H9 (cell line): ENCODE results near the gene TCF25. TPM values are rescaled to one million over a fixed set of nuclear protein-coding genes. Genes with fewer than 3 reads are reported as not detected.

Source experiments
- DNase-seq: peaks from one replicate; pipeline ENCODE4 v3.0.0-alpha.2; 2017
- H2AFZ ChIP-seq: one replicate; pipeline ENCODE4 v1.6.1; 2013; ENCODE audit warnings: mild to moderate bottlenecking, low read length, control low read depth, moderate library complexity
- H2AK5ac ChIP-seq: 2 replicates; pipeline ENCODE4 v1.6.1; 2013; ENCODE audit warnings: low read length, control low read depth, mixed read lengths; ENCODE audit not compliant: insufficient read length
- H2BK120ac ChIP-seq: one replicate; pipeline ENCODE4 v1.6.1; 2013; ENCODE audit warnings: low read depth, mild to moderate bottlenecking, low read length, control low read depth, inconsistent platforms; ENCODE audit not compliant: poor library complexity, severe bottlenecking
- H2BK12ac ChIP-seq: 2 replicates; pipeline ENCODE4 v1.6.1; 2013; ENCODE audit warnings: low read length, control low read depth, mixed read lengths, low read depth; ENCODE audit not compliant: insufficient read length
- H2BK15ac ChIP-seq: 2 replicates; pipeline ENCODE4 v1.6.1; 2013; ENCODE audit warnings: low read depth, low read length, control low read depth
- H2BK20ac ChIP-seq: one replicate; pipeline ENCODE4 v1.6.1; 2013; ENCODE audit warnings: low read depth, mild to moderate bottlenecking, low read length, control low read depth, inconsistent platforms; ENCODE audit not compliant: poor library complexity, severe bottlenecking
- H2BK5ac ChIP-seq: 2 replicates; pipeline ENCODE4 v1.6.1; 2013; ENCODE audit warnings: low read length, control low read depth, mixed read lengths; ENCODE audit not compliant: insufficient read length
- H3K14ac ChIP-seq: 2 replicates; pipeline ENCODE4 v1.6.1; 2013; ENCODE audit warnings: low read length, control low read depth; ENCODE audit not compliant: insufficient read depth
- H3K18ac ChIP-seq: 2 replicates; pipeline ENCODE4 v1.6.1; 2013; ENCODE audit warnings: low read depth, mild to moderate bottlenecking, mixed read lengths, low read length, control low read depth; ENCODE audit not compliant: insufficient read length
- H3K23ac ChIP-seq: 2 replicates; pipeline ENCODE4 v1.6.1; 2013; ENCODE audit warnings: low read length, control low read depth, mixed read lengths, low read depth; ENCODE audit not compliant: insufficient read length
- H3K23me2 ChIP-seq: 2 replicates; pipeline ENCODE4 v1.6.1; 2013; ENCODE audit warnings: low read depth, mild to moderate bottlenecking, mixed read lengths, low read length, control low read depth; ENCODE audit not compliant: insufficient read length, poor library complexity, severe bottlenecking
- H3K27ac ChIP-seq: 2 replicates; pipeline ENCODE4 v1.5.1; 2013; ENCODE audit warnings: low read length, control low read depth, mixed read lengths, low read depth; ENCODE audit not compliant: insufficient read length
- H3K27me3 ChIP-seq: 2 replicates; pipeline ENCODE4 v1.6.1; 2013; ENCODE audit warnings: low read length, control low read depth, inconsistent platforms; ENCODE audit not compliant: insufficient read depth
- H3K4ac ChIP-seq: 2 replicates; pipeline ENCODE4 v1.6.1; 2013; ENCODE audit warnings: low read depth, mild to moderate bottlenecking, control low read depth, inconsistent platforms, low read length, moderate library complexity
- H3K4me1 ChIP-seq: 2 replicates; pipeline ENCODE4 v1.6.1; 2013; ENCODE audit warnings: low read length, control low read depth, inconsistent platforms; ENCODE audit not compliant: insufficient read depth
- H3K4me2 ChIP-seq: 2 replicates; pipeline ENCODE4 v1.6.1; 2013; ENCODE audit warnings: low read length, control low read depth, mixed read lengths; ENCODE audit not compliant: insufficient read length, insufficient read depth
- H3K56ac ChIP-seq: 2 replicates; pipeline ENCODE4 v1.6.1; 2013; ENCODE audit warnings: low read depth, mild to moderate bottlenecking, mixed read lengths, low read length, control low read depth; ENCODE audit not compliant: insufficient read length
- H3K79me1 ChIP-seq: 2 replicates; pipeline ENCODE4 v1.6.1; 2013; ENCODE audit warnings: low read depth, mild to moderate bottlenecking, moderate library complexity, low read length, control low read depth, inconsistent platforms; ENCODE audit not compliant: insufficient read depth, poor library complexity, severe bottlenecking
- H3K79me2 ChIP-seq: 2 replicates; pipeline ENCODE4 v1.6.1; 2013; ENCODE audit warnings: low read length, control low read depth, inconsistent platforms; ENCODE audit not compliant: insufficient read depth
- H3K9ac ChIP-seq: 2 replicates; pipeline ENCODE4 v1.6.1; 2013; ENCODE audit warnings: low read length, control low read depth, mixed read lengths; ENCODE audit not compliant: insufficient read length; ENCODE audit errors: extremely low read depth
- H3K9me3 ChIP-seq: one replicate; pipeline ENCODE4 v1.6.1; 2013; ENCODE audit warnings: low read depth, low read length, inconsistent platforms; ENCODE audit not compliant: control insufficient read depth
- H3T11ph ChIP-seq: one replicate; pipeline ENCODE4 v1.6.1; 2013; ENCODE audit warnings: mild to moderate bottlenecking, low read length, control low read depth, inconsistent platforms
- H4K20me1 ChIP-seq: one replicate; pipeline ENCODE4 v1.6.1; 2013; ENCODE audit not compliant: control insufficient read depth, insufficient read length, insufficient read depth
- H4K5ac ChIP-seq: 2 replicates; pipeline ENCODE4 v1.6.1; 2013; ENCODE audit warnings: low read depth, mild to moderate bottlenecking, mixed read lengths, low read length, control low read depth; ENCODE audit not compliant: insufficient read length
- H4K8ac ChIP-seq: replicated peaks from 2 replicates; pipeline ENCODE4 v1.6.1; 2013; ENCODE audit warnings: low read length, control low read depth, mixed read lengths, low read depth; ENCODE audit not compliant: insufficient read length
- H4K91ac ChIP-seq: 2 replicates; pipeline ENCODE4 v1.6.1; 2013; ENCODE audit warnings: low read depth, mild to moderate bottlenecking, moderate library complexity, mixed read lengths, low read length, control low read depth; ENCODE audit not compliant: insufficient read length
- H3K27ac Mint-ChIP-seq, 3 experiments: 2 replicates in 2 of 3; 3 replicates in 1 of 3; pipeline ENCODE4 v1.8.0; 2020 to 2021; ENCODE audit warnings: mixed read lengths in 3 of 3, mild to moderate bottlenecking in 1 of 3, moderate library complexity in 1 of 3
- H3K27me3 Mint-ChIP-seq: 2 replicates; pipeline ENCODE4 v1.8.0; 2021; ENCODE audit warnings: low read depth, mild to moderate bottlenecking, moderate library complexity, mixed read lengths
- H3K36me3 Mint-ChIP-seq, 3 experiments: 2 replicates in 2 of 3; 3 replicates in 1 of 3; pipeline ENCODE4 v1.8.0; 2020 to 2021; ENCODE audit warnings: low read depth in 3 of 3, mixed read lengths in 3 of 3; ENCODE audit not compliant: insufficient read depth in 1 of 3
- H3K4me1 Mint-ChIP-seq, 2 experiments: 2 replicates each; pipeline ENCODE4 v1.8.0; 2020; ENCODE audit warnings: mixed read lengths in 2 of 2
- H3K4me3 Mint-ChIP-seq, 2 experiments: 2 replicates in 1 of 2; 3 replicates in 1 of 2; pipeline ENCODE4 v1.8.0; 2020 to 2021; ENCODE audit warnings: mild to moderate bottlenecking in 2 of 2, mixed read lengths in 2 of 2, moderate library complexity in 1 of 2
- H3K9me3 Mint-ChIP-seq, 2 experiments: 2 replicates in 1 of 2; 3 replicates in 1 of 2; pipeline ENCODE4 v1.8.0; 2020; ENCODE audit warnings: mild to moderate bottlenecking in 2 of 2, mixed read lengths in 2 of 2, moderate library complexity in 1 of 2
- WGBS: extraction: QIAGEN DNeasy Blood & Tissue Kit; methylation state at CpG from one replicate; pipeline ENCODE4 v1.1.7; 2013; ENCODE audit warnings: missing lambda C conversion rate, low lambda C conversion rate, mixed read lengths; ENCODE audit not compliant: insufficient read length; ENCODE audit errors: extremely low coverage; 5-methylcytosine and 5-hydroxymethylcytosine counted together
- total RNA-seq: library from RNA; stranded (reverse); gene quantifications from 2 replicates; pipeline ENCODE4 v1.2.1, GENCODE V29; 2021
- TF ChIP-seq, protein P1 (sequence below): fragments of 200-600 bp; sonication (generic); conservative IDR thresholded peaks from 3 replicates; pipeline ENCODE4 v1.8.0; 2021; ENCODE audit warnings: antibody characterized with exemption, mild to moderate bottlenecking

TCF25 gene
- total RNA-seq, 1 experiment from 2014 or later: 109 TPM

DNA sequence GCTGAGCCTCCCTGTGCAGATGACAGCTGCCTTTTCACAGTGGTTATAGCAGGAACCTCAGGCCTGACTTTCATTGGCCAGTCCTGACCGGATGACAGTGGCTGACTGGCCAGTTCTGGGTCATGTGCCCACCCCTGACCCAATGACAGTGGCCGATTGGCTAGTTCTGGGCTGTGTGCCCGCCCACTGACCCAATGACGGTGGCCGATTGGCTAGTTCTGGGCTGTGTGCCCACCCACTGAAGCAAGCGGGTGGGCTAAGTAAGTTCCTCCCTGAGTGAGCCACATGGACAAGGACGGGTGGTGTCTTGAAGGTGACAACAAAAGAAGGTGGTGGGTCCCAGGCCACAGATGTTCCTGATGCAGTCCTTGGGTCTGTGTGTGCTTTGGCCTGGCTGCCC, 84.7 kb downstream of the TCF25 start:
- no peak overlapping the region for H4K91ac ChIP-seq
- peak overlapping the region in 1 of 2 experiments; percentile 52; a peak in 2 of 5 replicates for H3K4me3 Mint-ChIP-seq
- H3K79me1 ChIP-seq: no peaks in the 10 kb centered on the region
- H3K9me3 Mint-ChIP-seq: no peaks in the 10 kb centered on the region; a peak in 2 of 5 replicates
- H3K56ac ChIP-seq: no peak overlapping the region
- no peak overlapping the region for H2BK20ac ChIP-seq
- H2BK5ac ChIP-seq: no peak overlapping the region
- no CpG with 5 or more reads among the region's 7 CpGs for WGBS
- H3K23ac ChIP-seq: no peak overlapping the region
- peaks cover 10 to 11% of the 10 kb centered on the region in 2 experiments for H3K4me1 Mint-ChIP-seq
- no peak overlapping the region for H3K9ac ChIP-seq
- no peak overlapping the region for H4K5ac ChIP-seq
- no peak overlapping the region for H2BK120ac ChIP-seq
- H2BK15ac ChIP-seq: no peak overlapping the region
- no peak overlapping the region for H3K4ac ChIP-seq
- peak; percentile 90 for DNase-seq
- H2BK12ac ChIP-seq: no peak overlapping the region
- peak overlapping the region; percentile 36 to 43 (median 39); a peak in 6 of 7 replicates for H3K27ac Mint-ChIP-seq
- H3K27me3 Mint-ChIP-seq: no peaks in the 10 kb centered on the region
- TF ChIP-seq, protein P1, sequence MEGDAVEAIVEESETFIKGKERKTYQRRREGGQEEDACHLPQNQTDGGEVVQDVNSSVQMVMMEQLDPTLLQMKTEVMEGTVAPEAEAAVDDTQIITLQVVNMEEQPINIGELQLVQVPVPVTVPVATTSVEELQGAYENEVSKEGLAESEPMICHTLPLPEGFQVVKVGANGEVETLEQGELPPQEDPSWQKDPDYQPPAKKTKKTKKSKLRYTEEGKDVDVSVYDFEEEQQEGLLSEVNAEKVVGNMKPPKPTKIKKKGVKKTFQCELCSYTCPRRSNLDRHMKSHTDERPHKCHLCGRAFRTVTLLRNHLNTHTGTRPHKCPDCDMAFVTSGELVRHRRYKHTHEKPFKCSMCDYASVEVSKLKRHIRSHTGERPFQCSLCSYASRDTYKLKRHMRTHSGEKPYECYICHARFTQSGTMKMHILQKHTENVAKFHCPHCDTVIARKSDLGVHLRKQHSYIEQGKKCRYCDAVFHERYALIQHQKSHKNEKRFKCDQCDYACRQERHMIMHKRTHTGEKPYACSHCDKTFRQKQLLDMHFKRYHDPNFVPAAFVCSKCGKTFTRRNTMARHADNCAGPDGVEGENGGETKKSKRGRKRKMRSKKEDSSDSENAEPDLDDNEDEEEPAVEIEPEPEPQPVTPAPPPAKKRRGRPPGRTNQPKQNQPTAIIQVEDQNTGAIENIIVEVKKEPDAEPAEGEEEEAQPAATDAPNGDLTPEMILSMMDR: no peak
- H2AFZ ChIP-seq: no peak overlapping the region
- H3K27me3 ChIP-seq: no peaks in the 10 kb centered on the region
- H3K9me3 ChIP-seq: no peaks in the 10 kb centered on the region
- H3K79me2 ChIP-seq: no peaks in the 10 kb centered on the region
- no peak overlapping the region for H3T11ph ChIP-seq
- H3K14ac ChIP-seq: no peak overlapping the region
- H3K23me2 ChIP-seq: no peaks in the 10 kb centered on the region
- H3K18ac ChIP-seq: no peak overlapping the region
- H4K8ac ChIP-seq: no peak overlapping the region
- H3K4me2 ChIP-seq: no peak overlapping the region
- H4K20me1 ChIP-seq: no peaks in the 10 kb centered on the region
- no peak overlapping the region for H3K27ac ChIP-seq
- no peak overlapping the region for H2AK5ac ChIP-seq
- H3K4me1 ChIP-seq: no peaks in the 10 kb centered on the region
- peaks cover 14 to 45% (median 45%) of the 10 kb centered on the region in 3 experiments for H3K36me3 Mint-ChIP-seq
